ENCODE results near the gene RNASE13.

DNA sequence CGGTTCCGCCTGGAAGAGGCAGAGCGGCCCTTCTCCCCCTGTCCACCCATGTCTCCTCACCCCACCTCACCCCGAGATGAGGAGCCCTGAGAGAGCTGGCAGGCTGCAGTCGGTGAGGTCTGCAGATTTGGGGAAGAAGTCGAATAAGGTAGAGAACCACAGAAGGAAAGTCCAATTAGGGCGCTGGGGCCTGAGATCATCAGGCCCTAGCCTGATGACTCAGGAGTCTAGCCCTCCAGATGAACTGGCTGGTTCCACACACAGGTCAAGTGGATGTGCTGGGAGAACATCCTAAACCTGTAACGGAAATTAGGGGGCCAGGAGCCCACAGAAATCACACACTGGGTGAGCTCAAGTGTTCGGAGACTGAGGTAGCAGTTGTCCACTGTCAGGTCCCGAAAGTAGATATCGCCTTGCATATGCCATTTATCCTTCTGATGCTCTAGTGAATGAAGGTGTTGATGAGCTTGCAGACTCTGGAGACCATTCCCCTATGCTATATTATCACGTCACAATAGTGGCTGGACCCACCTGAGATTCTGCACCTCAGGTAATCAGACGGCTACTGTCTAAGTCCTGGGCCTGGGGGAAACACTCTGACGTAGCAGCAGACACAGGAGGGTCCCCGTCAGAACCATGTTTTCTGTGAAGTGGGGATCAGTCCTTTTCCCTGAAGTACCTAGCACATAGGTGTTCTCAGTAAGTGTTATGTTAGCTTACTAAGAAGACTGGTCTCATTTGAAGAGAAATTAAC lies 45.7 kb downstream of the RNASE13 start:
- TF ChIP-seq EZH2 (IDR thresholded peaks at IDR 0.05) = no peak
- no peak for TF ChIP-seq POLR2AphosphoS5 (IDR thresholded peaks at IDR 0.05; ENCODE audit: borderline replicate concordance, low read depth, low read length)
- no peak for TF ChIP-seq FOXP2 (optimal IDR thresholded peaks at IDR 0.05; ENCODE audit: control extremely low read depth, extremely low read length, insufficient read depth)

All from SK-N-MC (cell line).